NCI-H748 (cell line): ENCODE measurements around the gene CARNS1.

Experiments
- DNase-seq: peaks from one replicate; lab custom pipeline; 2025; ENCODE audit not compliant: unreplicated experiment; lab: John Stamatoyannopoulos, UW

The CARNS1 gene

DNA sequence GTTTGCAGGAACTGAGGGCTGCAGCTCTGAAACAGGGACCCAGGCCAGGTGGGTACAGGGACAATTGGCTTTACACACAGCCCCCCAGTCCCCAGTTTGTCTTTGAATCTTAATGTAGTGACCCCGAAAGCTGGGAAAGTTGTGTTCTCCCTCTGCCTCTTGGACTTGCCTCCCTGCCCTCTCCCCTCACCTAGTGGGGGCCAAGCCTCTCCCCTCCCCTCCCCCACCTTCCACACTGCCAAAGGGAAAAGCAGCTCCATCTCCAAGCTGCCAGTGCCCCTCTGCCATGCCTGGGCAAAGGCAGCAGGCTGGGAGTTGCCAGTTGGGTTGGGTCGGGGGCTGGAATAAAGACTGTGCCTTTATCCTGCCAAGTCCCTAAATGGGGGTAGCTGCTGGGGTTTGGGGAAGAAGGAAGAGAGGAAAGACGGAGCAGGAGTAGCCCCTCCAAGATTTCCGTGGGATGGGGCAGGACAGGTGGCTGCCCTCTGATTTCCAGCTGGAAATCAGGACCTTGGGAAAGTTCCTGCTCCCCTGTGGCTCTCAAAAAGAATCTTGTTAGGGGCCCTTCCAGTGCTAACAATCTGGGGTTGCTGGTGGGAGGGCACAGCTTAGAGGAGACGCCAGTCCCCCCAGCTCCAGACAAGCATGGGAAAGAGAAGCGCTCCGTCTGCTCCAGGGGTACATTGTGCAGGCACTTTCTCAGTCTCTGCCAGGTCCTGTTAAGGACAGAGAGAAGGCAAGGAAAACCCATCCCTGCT is 39.2 kb upstream of the CARNS1 start:
- no peak for DNase-seq

DNA sequence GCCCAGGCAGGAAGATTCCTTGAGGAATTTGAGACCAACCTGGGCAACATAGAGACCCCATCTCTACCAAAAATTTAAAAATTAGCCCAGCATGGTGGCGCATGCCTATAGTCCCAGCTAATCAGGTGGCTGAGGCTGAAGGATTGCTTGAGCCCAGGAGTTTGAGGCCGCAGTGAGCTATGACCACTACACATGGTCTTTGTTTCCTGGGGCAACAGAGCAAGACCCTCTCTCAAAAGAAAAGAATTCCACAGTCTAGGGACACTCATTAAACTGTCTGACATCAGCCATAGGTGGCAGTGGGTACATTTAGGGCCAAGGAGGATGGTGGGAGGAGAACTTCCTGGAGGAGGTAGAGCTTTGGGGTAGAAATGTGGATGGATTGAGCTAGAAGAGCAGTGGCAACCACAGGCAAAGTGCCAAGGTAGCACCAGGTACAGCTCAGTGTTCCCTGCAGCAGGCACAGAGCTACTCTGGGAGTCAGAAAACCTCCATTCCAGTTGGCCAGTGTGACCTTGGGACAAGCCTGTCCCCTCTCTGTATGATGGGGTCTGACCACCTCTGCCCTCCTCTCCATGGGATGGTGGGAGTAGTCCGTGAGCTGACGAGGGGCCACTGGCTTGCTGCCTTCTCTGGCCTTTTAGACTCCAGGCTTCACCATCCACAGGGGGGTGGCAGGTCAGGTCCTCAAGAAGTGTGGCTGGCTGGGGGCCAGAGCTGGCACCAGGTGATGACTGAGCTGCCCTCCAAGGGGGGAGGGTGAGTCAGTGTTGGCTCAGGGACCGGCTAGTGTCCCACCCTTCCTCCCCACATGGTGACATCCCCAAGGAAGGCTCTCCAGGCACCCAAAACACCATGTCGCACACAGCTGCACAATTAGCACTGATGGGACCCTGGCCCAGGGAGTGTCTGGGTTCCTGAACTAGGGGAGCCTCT is 38.3 kb upstream of the CARNS1 start:
- DNase-seq, result no peak

DNA sequence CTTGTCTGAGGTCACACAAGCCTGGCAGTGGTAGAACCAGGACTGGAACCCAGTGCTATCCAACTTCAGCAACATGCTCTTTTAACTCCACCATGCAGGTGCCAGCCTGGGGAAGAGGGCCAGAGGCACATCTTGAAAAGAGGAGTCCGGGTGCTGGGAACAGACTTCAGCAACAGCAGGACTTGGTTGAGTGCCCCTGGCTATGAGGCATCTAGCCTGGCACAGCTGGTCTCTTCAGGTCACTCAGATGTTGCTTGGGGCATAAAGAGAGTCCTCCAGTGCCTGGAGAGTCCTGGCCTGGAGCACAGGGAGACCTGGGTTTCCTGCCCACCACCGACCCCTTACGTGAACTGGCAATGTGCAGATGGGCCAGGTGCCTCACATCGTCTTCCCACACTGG is 36.9 kb upstream of the CARNS1 start:
- no peak for DNase-seq

DNA sequence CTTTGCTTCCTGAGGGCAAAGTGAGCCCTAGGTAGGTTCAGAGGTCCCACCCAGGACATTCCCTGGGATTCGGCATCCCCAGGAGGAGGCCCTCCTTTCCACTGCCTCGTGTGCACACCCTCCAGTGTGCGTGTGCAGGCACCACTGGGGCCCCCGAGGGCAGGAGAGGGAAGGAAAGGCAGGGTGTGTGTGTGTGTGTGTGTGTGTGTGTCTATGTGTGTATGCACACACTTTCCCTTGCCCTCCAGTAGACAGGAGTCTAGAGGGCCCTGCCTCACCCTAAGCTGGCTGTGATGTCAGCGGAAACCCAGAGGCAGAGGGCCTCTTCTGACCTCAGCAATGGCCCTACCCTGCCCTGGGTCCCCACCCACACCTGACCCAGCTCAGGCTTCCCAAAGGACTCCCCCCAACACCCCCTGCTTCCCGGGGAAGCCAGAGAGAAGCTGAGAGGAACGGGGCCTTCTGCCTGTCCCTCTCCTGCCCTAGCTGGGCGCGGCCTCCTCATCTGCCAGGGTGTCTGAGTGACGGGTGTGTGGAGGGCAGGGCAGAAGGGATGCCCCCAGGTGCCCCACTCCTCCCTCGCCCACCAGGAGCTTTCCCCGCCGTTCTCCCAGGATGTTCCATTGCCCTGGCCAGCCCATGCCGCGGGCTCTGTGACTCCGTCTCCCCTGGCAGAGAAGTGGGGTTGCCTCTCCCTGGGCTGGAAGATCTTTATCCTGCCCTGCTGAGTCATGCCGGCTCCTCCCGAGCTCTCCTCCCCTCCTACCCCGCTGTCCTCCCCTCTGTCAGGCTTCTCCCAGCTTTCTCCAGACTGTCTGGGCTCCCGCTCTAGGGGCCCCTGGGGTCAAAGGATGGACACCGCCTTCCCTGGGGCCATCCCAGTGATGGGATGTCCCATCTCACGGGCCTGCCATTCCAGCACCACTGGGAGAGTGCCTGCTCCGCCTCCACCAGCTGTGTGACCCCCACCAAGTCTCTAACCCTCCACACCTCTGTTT is 36.1 kb upstream of the CARNS1 start:
- DNase-seq, result no peak

DNA sequence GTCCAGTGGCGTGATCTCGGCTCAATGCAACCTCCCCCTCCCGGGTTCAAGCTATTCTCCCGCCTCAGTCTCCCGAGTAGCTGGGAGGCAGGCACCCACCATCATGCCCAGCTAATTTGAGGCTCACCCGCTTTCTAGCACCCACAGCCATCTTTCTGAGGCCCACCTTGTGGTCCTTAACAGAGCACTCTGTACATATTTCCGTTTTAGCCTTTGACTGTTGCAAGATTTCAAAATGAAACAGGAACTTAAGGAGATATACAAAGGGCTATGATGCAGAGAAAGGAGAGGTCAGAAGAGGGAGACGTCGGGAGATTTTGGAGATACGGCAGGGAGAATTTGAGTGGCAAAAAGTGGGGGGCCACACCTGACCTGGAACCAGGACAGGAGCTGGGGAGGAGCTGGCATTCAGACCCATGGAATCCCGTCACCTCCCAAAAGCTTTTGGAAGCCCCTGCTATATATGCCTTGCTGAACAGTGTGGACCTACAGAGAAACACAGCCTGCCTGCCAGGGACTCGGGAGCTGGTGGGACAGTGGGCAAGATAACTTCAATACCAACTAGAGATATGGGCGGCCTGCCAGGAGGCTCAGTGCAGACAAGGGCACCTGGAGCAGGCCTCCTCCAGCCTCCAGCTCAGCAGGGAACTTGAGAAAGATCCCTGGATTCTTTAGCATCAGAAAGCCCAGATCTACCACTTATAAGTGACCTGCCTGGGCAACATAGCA is 34.1 kb upstream of the CARNS1 start:
- no peak for DNase-seq

DNA sequence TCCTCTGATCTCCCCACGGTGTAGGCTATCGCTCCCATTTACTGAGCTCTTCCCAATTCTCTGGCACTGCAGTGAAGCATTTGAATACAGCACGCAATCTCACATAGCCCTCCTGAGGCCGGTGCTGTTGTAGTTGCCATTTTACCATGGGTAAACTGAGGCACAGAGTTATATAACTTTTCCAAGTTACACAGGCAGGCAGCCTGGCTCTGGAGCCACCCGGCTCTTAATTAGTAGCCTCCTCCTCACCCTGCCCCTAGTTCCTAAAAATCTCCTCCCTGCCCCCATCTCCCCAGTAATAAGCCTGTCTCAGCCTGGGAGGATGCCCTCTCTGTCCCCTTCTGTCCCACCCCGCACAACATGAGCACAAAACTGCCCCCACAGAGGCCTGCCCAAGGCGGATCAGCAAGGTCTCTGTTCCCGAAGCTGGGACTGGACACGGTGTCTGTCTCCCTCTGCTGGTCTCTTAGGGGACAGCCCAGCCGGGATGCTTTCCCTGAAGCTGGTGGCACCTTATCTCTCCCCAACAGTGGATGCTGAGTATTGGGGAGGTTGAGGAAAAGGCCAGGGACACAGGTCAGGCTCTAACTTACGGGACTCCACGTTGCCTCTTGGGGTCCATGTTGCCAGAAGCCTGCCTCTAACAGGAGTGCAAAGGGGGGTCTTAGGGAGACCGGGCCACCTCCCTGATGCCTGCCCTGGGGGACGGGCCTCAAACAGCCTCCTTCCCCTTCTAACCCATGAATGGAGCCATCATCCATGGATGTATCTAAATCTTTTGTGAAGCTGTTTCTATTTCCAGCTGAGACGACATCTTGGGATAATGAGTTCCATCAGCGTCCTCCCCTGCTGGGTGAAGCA is 33.0 kb upstream of the CARNS1 start:
- peak; percentile 70 for DNase-seq

DNA sequence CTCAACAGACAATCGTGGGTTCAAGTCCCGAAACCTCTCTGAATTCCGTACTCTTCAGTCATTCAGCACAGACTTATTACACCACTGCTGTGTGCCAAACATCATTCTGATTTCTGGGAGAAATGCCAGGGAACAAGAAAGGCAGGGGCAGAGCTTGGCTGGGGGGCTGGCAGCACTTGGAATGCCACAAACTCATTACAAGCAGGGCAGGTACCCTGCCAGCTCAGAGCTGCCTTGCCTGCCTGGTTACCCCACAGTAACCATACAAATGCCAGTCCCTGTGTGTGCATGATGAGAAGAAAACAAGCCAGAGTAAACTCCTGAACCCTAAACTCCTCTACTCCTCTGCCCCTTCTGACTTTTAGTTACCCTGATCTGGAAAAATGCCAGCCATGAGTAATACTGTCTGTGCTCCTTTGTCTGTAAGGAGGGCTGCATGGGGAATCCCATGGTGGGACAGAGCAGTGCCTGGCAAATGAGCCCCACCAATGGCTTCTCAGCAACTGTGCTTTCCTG is 30.6 kb upstream of the CARNS1 start:
- no peak for DNase-seq

DNA sequence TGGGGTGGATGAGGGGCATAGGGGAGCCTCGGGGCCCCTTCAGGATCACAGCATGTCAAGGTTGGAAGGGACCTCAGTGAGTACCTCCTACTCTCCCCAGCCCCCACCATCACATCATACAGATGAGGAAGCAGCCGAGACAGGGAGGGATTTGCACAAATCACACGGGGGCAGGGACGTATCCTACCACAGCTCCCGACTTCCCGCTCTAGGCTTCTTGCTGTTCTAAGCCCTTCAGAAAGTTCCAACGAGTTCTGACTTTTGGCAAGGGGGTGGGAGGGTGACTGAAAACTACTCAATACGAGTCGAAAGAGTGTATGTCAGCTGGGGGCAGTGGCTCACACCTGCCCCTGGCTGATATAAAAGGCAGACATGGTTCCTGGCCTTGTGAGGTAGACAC is 28.4 kb upstream of the CARNS1 start:
- no peak for DNase-seq

DNA sequence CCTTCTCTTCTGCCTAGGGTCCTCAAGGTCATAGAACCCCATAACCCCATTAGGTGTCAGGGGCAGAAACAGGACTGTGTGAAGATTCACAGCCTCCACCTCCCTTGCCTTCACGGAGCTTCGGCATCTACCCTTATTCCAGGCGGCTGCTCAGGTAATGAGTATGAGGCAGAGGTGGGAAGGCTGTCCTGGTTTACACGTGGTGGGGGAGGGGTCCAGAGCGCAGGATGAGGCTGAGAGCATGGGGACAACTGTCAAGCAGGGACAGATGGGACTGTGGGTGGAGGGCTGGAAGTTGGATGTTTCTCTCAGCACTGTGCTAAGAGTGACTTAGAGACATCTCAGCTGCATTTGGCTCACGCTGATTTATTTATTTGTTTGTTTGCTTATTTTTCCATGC is 28.0 kb upstream of the CARNS1 start:
- no peak for DNase-seq

DNA sequence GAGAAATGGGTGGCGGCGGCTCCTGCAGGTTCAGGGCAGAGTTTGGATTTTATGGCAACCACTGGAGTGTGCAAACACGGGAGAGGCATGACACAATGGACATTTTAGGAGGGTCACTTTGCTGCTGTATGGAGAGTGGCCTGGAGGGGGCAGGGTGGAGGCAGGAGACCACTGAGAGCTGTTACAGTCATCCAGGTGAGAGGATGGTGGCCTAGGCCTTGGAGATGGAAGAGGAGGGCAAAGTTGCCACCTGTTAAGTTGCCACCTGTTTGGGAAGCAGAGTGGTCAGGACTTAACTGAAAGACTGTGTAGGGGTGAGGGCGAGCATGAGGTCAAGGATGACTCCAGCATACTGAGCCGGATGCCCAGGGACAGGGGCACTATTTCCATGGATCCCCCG is 26.0 kb upstream of the CARNS1 start:
- DNase-seq, result peak; percentile 68

DNA sequence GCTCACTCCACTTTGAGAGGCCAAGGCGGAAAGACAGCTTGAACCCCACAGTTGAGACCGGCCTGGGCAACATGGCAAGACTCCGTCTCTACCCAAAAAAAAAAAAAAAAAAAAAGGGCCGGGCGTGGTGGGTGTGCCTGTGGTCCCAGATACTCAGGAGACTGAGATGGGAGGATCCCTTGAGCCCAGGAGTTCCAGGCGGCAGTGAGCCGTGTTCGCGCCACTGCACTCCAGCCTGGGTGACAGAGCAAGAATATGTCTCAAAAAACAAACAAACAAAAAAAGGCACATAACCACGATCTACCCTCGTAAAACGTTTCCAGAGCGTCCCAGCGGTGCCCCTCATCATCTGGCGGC is 24.6 kb upstream of the CARNS1 start:
- no peak for DNase-seq

DNA sequence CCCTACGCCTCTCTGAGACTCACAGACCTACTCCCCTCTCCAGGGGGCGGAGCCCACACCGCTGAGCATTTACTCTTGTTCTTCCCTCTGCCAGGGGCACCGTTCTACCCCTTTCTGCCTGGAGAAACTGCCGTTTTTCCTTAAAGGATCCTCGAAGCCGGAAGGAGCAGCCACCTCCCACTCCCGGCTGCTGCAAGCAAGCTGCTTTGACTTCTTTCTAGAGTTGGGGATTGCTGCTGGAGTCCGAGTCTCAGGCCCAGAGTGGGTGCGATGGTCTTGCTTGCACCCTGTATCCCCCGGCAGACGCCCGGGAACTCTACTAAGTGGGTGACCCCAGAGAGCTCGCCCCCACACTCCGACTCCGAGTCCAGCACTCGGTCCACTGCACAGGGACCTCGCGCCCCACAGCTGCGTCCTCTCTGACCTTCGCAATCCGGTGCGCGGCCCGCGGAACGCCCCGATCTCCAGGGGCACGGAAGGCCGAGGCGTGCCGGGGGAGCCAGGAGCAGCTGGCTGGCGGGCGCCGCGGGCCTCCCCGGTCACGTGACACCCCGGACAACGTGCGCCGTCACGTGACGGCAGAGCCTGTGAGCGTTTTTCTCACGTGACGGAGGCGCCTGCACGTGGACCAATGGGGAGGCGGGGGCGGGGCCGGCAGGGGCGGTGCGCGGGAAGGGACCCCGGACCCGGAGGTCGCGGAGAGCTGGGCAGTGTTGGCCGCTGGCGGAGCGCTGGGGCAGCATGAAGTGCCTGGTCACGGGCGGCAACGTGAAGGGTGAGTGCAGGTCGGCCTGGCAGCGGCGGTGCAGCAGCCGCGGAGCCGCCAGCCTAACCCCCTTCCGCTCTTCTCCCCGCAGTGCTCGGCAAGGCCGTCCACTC is 23.9 kb upstream of the CARNS1 start, which contains the start of gene RAD9A:
TSS of gene RAD9A (plus strand) at position 683 of the 879 bp plus-strand sequence. CDS start at position 742, 59 bp downstream.
- DNase-seq, result peak; percentile 97

DNA sequence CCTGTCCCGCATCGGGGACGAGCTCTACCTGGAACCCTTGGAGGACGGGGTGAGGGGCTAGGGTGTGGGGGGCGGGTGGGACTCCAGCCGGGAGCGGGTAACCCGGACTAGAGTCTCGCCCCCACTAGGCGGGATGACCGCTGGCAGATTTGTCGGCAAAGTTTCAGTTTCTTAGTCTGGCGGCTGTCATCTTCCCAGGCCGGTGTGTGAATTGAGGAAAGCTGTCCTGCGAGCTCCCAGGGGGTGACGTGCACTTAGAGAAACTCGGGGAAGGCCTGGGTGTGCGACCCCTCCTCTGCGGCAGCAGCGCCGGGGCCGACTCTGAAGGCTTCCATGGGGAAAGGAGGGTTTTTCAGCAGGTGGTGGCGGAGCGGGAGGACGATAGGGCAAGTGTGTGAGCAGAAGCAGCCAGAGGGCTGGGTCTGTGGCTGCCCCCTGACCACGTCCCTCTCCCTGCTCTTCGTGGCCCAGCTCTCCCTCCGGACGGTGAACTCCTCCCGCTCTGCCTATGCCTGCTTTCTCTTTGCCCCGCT is 23.2 kb upstream of the CARNS1 start:
- DNase-seq, result no peak

DNA sequence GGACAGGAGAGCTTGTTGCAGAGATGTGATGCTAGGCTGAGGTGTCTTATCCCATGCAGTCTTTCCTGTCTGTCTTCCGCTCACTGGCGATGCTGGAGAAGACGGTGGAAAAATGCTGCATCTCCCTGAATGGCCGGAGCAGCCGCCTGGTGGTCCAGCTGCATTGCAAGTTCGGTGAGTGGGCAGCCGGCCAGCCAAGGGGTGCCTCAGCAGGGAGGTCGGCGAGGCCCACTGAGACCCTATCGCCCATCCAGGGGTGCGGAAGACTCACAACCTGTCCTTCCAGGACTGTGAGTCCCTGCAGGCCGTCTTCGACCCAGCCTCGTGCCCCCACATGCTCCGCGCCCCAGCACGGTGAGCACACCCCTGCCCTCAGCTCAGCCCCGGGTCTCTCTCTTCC is 22.0 kb upstream of the CARNS1 start:
- DNase-seq, result no peak

DNA sequence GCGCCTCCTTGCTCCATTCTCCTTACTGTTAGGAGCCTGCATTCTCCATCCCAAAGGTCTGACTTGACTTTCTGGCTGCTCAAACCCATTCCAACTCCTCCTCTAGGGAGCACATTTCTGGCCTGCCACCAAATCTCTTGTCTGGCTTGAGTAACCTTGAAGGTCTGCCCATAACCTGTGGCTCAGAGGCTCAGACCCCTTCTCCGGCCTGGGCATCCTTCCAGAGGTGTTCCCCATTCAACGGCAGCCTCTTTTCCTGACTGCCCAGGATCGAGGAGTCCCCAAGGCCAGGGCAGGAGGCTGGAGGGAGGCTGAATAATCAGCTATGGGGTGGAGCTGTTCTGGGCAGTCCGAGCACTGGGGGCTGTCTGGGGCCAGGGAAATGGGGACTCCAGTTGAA is 21.5 kb upstream of the CARNS1 start:
- no peak for DNase-seq

DNA sequence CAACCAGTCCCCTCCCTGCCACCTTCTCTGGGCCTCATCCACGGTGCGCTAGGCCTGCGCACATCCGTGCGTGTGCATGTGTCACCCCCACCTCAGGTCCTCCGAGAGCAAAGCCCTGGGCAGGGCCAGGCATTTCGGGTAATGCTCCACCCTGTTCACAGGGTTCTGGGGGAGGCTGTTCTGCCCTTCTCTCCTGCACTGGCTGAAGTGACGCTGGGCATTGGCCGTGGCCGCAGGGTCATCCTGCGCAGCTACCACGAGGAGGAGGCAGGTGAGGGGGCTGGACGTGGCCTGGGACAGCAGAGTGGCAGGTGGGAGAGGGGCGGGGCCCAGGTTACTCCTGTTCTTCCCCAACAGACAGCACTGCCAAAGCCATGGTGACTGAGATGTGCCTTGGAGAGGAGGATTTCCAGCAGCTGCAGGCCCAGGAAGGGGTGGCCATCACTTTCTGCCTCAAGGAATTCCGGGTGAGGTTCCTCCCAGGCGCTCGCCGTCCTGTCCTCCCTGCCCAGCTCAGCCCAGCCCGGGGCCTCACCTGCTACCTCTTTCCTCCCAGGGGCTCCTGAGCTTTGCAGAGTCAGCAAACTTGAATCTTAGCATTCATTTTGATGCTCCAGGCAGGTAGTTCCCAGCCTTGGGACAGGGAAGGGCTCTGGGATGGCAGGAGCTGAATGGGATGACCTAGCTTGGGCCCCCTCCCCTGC is 19.8 kb upstream of the CARNS1 start:
- no peak for DNase-seq

DNA sequence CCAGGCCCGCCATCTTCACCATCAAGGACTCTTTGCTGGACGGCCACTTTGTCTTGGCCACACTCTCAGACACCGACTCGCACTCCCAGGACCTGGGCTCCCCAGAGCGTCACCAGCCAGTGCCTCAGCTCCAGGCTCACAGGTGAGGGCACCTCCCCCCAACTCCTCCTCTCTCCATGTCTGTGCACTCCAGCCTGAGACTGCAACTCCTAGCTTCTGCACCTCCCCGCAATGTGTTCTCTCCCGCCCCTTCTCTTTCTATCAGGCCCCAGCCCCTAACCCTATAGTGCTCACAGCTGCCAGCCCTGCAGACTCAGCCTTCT is 19.3 kb upstream of the CARNS1 start:
- DNase-seq, result no peak
